ENCODE results near the gene KDM5A.
"Not testable (repeated sequence)": the region's sequence is repeated elsewhere in the genome, so short reads cannot be mapped to it uniquely, and the experiment has no call there.

The KDM5A gene

DNA sequence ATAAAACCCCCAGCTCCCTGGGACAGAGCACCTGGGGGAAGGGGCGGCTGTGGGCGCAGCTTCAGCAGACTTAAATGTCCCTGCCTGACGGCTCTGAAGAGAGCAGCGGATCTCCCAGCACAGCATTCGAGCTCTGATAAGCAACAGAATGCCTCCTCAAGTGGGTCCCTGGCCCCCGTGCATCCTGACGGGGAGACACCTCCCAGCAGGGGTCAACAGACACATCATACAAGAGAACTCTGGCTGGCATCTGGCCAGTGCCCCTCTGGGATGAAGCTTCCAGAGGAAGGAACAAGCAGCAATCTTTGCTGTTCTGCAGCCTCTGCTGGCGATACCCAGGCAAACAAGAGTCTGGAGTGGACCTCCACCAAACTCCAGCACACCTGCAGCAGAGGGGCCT lies 91.1 kb downstream of the KDM5A start:
- not testable (repeated sequence) for H3K4me3 ChIP-seq (ENCODE audit: low read depth, low read length)

DNA sequence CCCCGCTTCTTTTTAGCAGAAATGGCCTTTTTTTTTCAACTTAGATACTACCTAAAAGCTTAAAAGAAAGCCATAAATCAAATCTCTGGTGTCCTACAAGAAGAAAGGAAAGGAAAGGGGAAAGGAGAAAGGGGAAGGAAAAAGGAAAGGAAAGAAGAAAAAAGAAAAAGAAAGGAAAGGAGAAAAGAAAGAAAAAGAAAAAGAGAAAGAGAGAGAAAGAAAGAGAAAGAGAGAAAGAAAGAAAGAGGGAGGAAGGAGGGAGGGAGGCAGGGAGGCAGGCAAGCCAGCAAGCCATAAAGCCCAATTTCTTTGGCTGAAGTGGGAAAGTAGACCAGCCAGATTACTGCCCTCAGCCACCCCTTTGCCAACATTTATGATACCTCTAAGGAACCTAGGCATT lies 94.0 kb downstream of the KDM5A start:
- H3K4me3 ChIP-seq (ENCODE audit: low read depth, low read length): no peak overlapping the region
- TF ChIP-seq, protein P1, sequence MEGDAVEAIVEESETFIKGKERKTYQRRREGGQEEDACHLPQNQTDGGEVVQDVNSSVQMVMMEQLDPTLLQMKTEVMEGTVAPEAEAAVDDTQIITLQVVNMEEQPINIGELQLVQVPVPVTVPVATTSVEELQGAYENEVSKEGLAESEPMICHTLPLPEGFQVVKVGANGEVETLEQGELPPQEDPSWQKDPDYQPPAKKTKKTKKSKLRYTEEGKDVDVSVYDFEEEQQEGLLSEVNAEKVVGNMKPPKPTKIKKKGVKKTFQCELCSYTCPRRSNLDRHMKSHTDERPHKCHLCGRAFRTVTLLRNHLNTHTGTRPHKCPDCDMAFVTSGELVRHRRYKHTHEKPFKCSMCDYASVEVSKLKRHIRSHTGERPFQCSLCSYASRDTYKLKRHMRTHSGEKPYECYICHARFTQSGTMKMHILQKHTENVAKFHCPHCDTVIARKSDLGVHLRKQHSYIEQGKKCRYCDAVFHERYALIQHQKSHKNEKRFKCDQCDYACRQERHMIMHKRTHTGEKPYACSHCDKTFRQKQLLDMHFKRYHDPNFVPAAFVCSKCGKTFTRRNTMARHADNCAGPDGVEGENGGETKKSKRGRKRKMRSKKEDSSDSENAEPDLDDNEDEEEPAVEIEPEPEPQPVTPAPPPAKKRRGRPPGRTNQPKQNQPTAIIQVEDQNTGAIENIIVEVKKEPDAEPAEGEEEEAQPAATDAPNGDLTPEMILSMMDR (IDR thresholded peaks at IDR 0.05; ENCODE audit: borderline replicate concordance, insufficient read depth, low read depth, low read length): no peak

DNA sequence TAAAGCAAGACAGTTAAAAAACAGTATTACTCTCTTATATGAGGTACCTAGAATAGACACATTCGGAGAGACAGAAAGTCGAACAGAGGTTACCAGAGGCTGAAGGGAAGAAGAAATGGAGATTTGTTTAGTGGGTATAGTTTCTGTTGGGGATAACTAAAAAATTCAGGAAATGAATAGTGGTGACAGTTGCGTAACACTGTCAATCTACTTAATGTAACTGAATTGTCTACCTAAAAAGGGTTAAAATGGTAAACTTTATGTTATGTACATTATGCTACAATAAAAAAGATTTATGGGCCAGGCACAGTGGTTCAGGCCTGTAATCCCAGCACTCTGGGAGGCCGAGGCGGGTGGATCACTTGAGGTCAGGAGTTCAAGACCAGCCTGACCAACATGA lies 95.9 kb downstream of the KDM5A start:
- TF ChIP-seq, protein P1 (IDR thresholded peaks at IDR 0.05; ENCODE audit: borderline replicate concordance, insufficient read depth, low read depth, low read length): no peak
- no peak overlapping the region for H3K4me3 ChIP-seq (ENCODE audit: low read depth, low read length)

DNA sequence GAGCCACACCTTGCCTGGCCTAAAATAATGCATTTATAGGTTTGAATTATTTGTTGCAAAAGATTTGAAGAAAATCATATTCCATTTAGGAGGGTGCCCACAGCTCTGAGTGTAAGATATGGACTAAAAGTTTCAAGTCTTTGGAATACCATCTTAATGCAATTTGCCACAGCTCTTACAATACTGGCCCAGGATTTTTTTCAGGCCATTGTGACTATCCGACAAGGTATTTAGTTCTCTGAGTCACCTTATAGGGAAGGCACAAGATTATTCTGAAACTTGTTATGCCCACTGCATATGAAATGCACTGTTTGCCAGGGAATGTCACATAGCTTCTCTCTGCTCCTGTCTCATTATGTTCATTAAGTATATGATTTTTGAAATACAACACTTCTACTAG lies 96.9 kb downstream of the KDM5A start:
- TF ChIP-seq, protein P1 (IDR thresholded peaks at IDR 0.05; ENCODE audit: borderline replicate concordance, insufficient read depth, low read depth, low read length): no peak
- no peak overlapping the region for H3K4me3 ChIP-seq (ENCODE audit: low read depth, low read length)

DNA sequence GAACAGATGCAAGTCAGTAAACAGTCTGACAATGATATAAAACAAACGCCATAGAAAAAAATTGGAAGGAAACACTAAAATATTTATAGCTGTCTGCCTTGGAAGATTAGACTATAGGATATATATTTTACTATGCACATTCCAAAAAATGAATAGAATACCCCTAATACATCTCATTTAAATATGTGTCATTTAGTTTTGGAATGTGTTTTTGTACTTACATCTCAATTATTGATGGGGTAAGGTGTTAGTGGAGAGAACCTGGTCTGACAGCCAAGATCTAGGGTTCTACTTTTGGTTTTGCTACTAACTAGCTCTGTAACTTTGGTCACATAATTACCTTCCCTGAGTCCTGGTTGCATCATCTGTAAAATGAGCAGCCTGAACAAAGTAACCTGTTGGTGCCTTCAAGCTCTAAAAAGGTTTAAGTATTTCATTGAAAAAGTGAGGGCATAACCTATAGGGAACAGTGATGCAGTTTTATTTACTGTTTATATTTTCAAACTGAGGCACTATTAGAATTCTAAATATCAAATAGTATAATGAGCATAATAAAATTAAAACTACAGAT lies 97.9 kb downstream of the KDM5A start:
- TF ChIP-seq, protein P1 (IDR thresholded peaks at IDR 0.05; ENCODE audit: borderline replicate concordance, insufficient read depth, low read depth, low read length): no peak
- no peak overlapping the region for H3K4me3 ChIP-seq (ENCODE audit: low read depth, low read length)

DNA sequence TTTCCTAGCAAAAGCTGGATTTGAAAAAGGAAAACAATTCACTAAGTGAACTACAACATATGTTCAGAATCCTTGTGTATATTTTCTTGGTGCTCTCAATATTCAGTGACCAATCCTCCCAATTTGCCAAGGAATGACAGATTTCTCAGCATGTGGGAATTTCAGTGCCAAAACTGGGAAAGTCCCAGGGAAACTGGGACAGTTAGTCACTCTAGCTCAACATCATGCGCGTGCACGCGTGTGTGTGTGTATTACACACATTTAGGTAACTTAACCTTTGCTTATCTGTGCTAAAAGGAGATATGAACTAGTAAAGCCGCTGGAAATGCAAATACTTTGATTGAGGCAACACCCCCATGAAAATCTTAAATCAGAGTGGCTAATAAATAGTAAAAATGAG lies 100.4 kb downstream of the KDM5A start:
- TF ChIP-seq, protein P1 (IDR thresholded peaks at IDR 0.05; ENCODE audit: borderline replicate concordance, insufficient read depth, low read depth, low read length): no peak
- no peak overlapping the region for H3K4me3 ChIP-seq (ENCODE audit: low read depth, low read length)

DNA sequence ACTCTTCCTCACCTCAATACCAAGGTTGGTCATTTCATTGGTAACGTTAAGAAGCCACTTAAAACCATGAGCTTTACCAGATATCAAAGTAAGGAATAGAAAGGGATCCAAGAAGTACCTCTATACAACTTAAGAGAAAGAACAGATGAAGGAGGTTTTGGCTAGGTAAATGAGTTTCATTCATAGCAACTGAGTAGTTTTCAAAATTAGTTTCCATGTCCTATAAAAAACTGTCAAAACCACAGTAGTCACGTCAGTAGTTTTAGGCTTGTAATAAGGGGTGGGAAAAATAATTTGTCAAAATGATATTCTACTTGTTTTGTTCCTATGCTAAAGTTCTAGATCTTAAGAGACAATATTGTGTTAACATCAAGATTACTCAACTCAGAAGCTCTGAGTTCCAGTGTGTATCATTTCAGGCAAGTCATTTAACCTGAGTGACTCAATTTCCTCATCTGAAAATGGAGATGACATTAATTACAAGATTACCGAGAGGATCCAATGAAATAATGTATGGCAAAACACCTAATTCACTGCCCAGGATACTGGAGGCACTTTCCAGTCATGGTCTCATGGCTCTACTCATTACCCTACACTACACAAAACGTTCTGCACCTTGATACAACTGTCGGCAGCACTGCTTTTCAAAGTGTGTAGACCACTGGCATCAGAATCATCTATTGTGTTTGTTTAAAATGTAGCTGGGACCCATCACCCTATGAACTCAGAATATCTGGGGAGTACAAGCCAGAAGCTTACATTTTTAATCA lies 102.4 kb downstream of the KDM5A start:
- no peak overlapping the region for H3K4me3 ChIP-seq (ENCODE audit: low read depth, low read length)
- TF ChIP-seq, protein P1 (IDR thresholded peaks at IDR 0.05; ENCODE audit: borderline replicate concordance, insufficient read depth, low read depth, low read length): no peak

All from GM12875 (cell line).